HG03159 (cell line): Measurements from ENCODE around the gene MIX23.
A peak's percentile ranks its signal among the peaks of the same experiment; 100 is the strongest.

ENCODE experiments used
- ATAC-seq: cut with Tn5 transposase; IDR thresholded peaks from one replicate; pipeline ENCODE4 v1.9.1; 2021; ENCODE audit warnings: mild to moderate bottlenecking, moderate library complexity; ENCODE audit not compliant: unreplicated experiment

The MIX23 gene

DNA sequence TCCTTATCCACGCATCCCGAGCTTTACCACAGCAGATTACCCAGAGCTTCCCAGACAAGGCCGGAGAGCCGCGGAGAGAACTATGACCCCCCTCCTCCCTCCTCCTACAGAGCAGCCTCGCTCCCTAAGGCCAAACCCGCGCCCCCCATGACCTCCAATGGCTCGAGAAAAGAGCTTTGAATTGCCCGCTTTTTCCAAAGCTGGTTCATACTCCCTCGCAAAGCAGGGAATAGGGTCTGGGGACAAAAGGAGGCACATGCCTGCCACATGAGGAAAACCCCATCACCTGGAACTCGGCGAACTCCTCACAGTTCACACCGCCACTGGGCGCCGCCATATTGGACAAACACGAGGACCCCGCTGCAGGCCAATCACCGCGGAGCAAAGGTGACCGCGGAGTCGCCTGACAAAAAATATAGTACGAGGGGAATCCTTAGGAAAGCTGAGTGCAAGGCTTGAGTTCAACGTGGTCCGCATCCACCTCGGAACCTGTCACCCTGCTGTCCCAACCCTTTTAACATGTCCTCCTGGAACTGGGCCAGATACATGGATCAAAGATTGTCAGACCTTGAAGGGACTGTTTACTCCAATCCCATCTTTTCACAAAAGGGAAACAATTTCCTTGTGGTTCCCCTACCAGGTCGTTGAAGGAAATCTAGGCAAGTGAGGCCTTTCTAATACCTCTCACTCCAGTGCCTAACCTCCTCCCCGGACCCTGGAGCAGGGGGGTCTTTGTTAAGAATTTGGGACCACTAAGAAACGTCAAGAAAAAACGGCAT lies at the start of gene MIX23:
TSS of gene MIX23 (minus strand) at position 344 of the 779 bp plus-strand sequence. CDS start at position 337, 7 bp downstream.
- peak; percentile 39 for ATAC-seq

DNA sequence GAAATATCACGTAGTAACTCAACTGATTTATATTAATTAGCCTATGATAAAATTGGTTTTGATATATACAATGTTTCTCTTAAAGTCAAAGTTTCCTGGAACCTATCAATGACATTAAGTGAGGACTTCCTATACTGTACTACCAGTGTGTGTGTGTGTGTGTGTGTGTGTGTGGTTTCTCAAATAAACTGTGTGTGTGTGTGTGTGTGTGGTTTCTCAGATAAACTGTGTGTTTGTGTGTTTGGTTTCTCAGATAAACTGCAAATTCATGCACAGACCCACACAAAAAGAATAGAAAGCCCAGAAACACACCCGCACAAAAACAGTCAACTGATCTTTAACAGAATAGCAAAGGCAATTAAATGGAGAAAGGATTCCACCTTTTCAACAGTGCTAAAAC lies 47.3 kb upstream of the MIX23 start:
- no peak for ATAC-seq

DNA sequence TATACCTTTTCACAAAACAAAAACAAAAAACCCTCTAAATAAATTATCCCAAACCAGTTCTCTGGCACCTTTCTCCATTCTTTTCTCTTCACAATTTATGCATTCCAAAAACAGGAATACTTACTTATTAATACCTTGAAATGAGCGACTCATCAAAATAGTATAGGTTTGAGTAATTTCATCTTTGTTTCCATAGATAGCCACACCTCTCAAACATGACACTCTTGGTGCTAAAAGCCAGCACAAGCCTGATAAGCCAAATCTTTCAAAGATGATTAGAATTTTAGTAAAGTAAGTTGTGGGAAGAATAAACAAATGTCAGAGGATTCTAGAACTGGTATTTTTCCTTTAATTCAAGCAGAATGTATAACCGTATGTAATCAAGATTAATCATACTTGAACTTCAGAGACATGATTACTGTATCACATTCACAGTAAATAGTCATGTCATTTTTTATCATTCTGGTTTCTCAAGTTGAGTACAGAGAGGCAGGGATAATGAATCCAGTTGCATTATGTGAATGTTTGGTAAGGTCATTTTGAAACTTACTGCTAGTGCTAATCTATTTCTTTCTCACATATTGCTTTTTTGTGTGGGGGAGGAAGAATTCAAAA lies 44.9 kb upstream of the MIX23 start:
- no peak for ATAC-seq

DNA sequence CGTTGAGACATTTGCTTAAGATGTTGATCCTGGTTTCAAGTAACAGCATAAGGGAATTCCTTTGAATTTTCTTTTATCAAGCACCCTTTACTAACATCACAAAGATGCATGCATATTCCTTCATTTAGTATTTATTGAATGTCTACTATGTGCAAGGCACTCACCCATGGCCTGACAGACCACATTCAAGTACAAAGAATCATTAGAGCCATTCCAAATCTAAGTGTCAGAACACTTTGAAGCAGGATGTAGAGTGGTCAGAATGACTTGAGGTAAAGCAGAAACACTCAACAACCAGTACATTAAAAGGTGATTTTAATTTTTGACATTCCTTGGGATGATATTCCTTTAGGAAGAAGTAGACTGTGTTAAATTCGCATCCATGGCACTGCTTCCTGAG lies 38.8 kb upstream of the MIX23 start:
- no peak for ATAC-seq

DNA sequence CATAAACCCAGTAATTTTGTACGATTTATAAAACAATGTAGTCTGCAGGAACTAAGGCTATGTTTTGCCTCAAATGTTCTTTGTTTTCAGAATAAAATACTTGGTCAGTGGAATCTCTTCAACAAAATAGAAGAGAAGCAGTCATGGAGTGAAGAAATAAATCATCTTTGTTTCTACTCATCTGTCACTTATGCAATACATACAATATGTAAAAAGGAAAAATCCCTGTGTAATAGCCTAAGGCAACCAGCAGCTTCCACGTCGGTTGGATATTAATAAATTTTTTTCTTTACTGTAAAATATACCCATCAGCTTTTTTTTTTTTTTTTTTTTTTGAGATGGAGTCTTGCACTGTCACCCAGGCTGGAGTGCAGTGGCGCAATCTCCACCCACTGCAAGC lies 38.1 kb upstream of the MIX23 start:
- ATAC-seq: no peak

DNA sequence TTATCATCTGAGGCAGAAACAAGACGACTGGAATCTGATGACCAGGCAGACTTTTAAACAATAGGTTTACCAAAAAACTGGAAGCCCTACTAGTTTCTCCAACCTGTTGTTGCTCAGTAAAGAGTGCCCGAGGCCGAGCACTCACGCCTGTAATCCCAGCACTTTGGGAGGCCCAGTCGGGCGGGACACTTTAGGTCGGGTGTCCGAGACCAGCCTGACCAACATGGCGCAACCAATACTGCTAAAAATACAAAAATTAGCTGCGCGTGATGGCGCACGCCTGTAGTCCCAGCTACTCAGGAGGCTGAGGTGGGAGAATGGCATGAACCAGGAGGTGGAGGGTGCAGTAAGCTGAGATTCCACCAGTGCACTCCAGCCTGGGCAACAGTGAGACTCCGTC lies 33.9 kb upstream of the MIX23 start:
- ATAC-seq: no peak

DNA sequence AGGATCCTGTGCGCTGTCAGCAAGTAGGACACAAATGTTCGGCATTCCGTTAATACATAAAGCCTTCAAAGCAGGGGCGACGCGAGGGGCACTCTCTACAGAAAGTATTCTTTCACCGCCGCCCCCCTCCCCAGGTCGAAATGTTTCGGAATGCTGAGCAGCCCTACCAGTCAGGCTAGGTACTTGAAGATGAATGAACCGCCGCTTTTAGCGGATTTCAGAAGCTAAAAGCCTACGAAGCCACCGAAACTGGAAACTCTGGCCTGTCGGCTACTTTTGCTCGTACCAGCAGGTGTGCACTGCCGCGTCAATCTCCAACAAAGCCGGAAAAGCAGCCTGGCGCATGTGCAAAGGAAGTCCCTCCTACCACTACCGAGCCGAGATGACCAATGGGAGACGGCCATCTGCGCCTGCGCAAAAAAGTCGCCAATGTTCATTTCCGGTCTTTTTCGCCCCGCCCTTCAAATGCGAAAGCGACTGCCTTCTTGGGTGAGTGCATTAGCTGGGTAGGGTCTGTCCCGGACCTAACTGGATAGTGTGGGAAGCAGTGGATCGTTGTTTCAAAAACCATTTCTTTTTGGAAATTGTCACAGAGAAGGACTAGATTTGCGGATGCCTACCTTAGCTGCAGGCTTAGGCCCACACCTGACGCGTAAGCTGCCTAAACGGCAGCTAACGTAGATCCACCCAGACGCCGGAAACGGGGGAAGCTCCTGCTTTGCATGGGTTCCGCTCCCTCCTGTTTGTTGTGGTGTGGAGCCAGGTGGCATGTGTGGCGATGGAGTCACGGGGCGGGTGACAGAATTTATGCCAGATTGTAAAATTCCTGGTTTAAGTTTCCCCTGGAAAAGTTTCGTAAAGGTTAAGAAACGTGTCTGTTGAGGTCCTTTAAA lies 33.0 kb upstream of the MIX23 start, which contains the start of gene WDR5B:
TSS of gene WDR5B (minus strand) at position 301 of the 893 bp plus-strand sequence. CDS start 534 bp downstream, outside the sequence.
- ATAC-seq: peak; percentile 84

DNA sequence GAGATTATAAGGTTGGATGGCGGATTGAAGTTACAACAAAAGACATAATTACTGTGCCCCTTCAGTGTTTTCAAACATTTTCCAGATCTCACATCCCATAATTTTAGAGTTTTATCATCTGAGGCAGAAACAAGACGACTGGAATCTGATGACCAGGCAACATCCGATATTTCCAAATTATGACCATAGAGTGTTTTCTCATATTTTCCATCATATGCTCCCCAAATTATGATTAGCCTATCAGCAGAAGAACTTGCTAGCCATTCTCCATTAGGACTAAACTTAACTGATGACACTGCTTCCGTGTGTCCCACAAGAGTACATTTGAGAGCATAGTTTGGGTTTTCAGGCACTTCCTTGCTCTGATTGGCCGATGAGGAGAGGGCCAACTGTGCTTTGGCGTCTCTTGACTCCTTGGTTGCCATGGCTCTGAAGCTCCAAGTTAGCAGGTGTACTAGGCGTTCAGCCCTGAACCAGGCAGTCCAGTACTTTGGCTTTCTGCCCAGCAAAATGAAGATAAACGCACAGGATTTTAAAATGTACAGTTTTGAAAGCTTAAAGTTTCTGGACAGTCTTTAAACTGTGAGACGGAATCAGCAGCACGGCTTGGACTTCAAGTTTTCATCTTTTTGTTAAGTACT lies 32.2 kb upstream of the MIX23 start:
- peak; percentile 54 for ATAC-seq

DNA sequence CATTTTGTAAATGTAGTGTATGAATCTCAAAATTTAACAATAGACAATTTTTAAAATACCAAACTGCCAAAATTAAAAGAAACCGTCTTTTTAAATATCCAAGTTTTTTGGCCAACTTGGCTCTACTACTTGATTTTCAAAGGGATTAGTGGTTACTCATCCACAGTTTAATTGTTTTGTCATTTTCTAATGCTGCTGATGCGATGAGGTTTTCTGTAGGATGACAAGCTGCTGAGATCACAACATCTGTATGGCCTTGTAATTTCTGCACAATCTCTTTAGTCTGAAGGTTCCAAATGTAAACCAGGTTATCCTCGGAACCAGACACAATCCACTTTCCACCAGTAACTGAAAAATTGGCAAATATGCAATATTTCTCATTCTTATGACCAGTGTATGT lies 31.4 kb upstream of the MIX23 start:
- ATAC-seq: no peak

DNA sequence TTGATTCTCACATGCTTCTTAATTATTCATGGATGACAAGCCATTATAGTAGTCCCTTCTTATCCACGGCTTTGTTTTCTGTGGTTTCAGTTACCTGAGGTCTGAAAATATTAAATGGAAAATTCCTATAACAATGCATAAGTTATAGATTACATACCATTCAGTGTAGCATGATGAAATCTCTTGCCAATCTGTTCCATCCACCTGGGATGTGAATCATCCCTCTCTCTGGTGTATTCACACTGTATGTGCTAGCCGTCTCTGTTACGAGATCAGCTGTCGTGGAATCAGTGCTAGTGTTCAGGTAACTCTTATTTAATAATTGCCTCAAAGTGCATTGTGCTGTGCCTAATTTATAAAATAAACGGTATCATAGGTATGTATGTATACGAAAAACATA lies 27.6 kb upstream of the MIX23 start:
- ATAC-seq: no peak

DNA sequence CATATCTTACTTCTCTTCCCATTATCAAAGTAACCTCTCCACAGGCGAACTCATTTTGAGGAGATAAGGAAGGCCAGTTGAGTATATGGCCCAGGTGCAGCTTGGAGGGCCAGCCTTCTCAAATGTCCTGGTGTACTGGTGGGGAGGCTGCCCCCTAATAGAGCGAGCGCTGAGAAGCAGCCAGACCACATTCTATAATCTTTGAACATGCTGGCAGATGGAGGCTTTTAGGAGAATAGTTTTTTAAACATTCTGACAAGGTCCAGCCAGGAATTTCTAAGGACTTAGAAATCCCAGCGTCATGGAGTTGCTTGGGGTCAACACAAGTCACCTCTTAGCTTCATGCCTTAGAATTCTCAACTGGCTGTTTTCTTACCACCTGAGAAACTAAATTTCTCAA lies 27.1 kb upstream of the MIX23 start:
- no peak for ATAC-seq

DNA sequence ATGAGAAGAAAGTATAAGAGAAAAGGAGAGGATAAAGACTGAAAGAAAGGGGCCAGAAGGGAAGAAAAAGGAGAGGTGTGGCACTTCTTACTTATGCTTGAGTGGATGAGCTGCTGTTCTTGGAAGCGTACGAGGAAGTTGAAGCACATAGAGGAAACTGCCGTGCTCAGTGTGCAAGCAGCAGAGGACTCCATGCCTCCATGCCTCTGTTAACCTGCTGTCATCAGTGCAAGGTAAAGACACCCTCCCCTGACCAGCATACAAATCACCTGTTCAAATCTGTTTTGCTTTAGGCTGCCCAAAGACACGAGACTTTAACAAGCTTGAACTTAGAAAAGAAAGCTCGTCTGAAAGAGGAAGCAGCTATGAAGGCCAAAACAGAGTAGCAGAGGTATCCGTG lies 26.4 kb upstream of the MIX23 start:
- no peak for ATAC-seq

DNA sequence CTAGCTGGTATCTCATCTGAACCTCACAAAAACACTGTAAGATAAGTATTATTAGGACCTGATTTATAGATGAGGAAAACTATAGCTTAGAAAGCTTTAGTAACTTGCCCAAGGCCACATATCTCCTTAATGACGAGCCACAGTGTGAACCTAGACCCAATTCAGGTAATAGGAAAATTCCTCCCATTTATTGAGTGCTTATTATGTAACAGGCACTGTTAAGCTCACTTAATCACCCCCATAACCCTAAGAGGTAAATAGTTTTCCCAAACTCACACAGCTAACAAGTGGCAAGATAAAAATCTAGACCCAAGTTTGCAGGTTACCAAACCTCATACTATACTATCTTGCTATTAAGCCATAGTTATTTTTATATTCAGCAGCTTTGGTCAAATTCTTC lies 24.9 kb upstream of the MIX23 start:
- no peak for ATAC-seq

DNA sequence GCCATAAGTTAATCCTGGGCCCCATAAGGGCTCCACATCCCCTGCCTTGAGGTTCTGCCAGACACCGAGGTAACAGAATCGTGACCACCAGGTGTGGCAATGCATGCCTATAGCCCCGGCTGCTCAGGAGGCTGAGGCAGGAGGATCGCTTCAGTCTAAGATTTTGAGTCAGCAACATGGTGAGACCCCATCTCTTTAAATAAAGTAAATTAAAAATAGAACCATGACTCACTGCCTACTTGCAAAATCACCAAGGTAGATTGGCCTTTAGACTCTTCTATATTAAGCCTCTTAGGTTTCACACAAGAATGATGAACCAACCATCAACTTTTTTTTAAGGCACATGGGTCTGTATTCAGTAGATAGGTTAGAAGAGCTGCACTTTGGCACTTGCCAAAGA lies 23.2 kb upstream of the MIX23 start:
- no peak for ATAC-seq

DNA sequence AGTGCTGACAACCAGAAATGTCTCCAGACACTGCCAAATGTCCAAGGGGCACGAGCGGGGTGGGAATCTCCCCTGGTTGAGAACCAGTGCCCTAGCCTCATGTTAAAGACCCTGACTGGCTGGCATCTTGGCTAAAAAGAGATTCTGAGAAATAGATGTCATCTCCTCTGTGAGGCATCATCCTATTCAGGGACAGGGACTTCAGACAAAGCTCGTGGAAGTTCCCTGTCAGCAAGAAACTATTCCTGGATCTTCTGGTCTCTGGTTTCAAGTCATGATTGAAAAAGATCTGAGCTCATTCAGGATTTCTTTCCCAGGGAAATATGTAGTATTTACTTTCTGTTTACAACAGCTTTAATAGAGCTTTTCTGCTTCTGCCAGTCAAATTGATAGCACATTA lies 22.0 kb upstream of the MIX23 start:
- no peak for ATAC-seq

DNA sequence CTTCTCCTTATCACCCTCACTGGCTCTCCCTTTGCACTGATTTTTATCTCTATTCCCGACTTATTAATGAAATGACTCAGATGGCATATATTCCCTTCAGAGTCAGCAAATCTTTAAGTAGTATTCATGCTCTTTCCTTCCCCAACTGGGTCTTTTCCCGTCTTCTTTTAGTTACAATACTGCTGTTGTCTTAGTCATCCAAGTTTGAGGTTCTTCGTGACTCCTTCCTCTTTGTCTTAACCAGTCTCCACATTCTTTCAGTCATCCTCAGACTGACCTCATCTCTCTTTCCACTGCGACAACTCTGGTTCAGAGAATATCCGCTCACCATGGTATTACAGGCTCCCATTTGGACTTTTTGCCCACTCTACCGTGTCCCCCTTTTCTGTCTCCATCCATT lies 20.5 kb upstream of the MIX23 start:
- ATAC-seq: no peak

DNA sequence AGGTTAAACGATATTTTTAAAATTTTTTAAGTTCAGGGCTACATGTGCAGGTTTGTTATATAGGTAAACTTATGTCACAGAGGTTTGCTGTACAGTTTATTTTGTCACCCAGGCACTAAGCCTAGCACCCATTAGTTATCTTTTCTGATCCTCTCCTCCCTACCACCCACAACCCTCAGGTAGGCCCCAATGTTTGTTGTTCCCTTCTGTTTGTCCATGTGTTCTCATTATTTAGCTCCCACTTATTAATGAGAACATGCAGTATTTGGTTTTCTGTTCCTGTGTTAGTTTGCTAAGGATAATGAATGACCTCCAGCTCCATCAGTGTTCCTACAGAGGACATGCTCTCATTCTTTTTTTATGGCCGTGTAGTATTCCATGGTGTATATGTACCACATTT lies 15.9 kb upstream of the MIX23 start:
- ATAC-seq: no peak

DNA sequence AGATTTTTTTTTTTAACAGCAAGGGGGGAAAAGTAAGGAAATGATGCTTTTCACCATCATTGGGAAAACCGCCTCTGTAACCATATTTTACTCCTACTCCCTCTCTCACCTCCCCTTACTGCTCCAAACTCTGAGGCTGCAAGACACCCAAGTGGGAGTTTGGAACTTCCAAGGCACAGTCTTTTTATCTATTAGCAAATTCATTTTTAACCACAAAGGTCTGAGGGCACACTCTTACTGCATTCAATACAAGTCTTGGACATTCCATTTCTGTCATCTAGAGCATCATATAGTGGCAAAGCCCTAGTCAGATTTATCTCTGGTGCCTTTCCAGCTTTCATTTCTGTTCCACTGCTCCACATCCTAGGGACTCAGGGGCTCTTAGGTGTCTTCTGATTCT lies 14.2 kb upstream of the MIX23 start:
- no peak for ATAC-seq

DNA sequence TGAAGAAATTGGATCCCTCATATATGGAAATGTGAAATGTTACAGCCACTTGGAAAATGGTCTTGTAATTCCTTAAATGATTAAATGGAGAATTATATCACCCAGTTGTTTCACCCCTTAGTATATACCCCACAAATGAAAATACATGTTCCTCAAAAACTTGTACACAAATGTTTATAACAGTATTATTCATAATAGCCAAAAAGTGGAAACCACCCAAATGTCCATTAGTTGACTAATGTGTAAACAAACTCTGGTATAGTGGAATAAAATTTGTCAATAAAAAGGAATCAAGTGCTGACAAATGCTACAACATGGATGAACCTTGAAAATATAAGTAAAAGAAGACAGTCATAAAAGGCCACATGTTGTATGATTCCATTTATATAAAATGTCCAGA lies 13.5 kb upstream of the MIX23 start:
- no peak for ATAC-seq

DNA sequence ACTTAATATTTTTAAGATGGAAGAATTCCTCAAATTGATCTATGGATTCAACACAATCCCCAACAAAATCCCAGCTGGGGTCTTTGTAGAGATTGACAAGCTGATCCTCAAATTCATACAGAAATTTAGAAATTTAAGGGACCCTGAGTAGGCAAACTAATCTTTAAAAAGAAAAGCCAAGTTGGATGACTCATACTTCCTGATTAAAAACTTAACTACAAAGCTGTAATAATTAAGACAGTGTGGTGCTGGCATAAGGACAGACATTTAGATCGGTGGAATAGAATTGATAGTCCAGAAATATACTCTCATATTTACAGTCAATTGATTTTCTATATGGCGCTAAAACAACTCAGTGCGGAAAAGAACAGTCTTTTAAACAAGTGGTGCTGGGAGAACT lies 12.6 kb upstream of the MIX23 start:
- ATAC-seq: no peak

DNA sequence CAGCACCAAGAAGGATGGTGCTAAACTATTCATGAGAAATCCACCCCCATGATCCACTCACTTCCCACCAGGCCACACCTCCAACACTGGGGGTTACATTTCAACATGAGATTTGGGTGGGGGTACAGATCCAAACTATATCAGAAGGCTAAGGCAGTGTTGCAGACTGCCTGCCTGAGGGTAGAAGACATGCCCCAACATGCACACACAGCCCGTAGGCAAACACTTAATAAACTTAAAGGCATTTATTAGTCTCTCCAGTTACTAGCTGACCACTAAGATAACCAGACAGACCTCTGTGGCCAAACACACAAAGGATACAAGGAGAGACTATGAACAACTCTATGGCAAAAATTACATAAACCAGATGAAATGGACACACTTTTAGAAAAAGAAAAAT lies 11.1 kb upstream of the MIX23 start:
- no peak for ATAC-seq
